Uterus (tissue), 2 donors: Measurements from ENCODE around the gene RNF186.

Experiments used
- POLR2A ChIP-seq, 2 donors: fragments of 450-650 bp; IDR thresholded peaks; one replicate each; pipeline ENCODE4 v1.6.1; 2016; ENCODE audit warnings: antibody characterized with exemption in 2 of 2, mild to moderate bottlenecking in 1 of 2, moderate library complexity in 1 of 2
- TF ChIP-seq, protein P1 (sequence below), 4 experiments: fragments of 200-600 bp in 2 of 4; fragments of 450-650 bp in 2 of 4; sonication (generic) in 2 of 4; IDR thresholded peaks; one replicate each; pipeline ENCODE4 v1.5.1; 2016 to 2019; ENCODE audit warnings: antibody characterized with exemption in 4 of 4, mild to moderate bottlenecking in 2 of 4, moderate library complexity in 1 of 4

DNA sequence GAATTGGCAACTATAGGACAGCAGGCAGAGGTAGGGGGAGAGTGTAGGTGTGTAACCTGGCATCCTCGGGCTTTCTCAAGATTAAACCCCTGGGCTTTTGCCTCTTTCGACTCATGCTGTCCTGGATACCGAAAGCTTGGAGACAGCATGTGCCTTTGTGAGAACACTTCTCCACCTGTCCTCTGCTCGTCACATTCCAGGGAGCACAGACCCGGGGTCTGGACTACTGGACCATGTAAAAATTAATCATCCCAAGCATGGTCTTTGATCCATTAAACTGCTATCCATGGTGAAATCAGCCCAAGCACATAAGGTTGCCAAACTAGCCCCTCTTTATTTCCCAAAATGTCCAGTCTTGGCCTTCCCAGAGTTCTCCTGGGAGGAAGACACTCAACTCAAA lies 9.0 kb upstream of the RNF186 start:
- TF ChIP-seq, protein P1, sequence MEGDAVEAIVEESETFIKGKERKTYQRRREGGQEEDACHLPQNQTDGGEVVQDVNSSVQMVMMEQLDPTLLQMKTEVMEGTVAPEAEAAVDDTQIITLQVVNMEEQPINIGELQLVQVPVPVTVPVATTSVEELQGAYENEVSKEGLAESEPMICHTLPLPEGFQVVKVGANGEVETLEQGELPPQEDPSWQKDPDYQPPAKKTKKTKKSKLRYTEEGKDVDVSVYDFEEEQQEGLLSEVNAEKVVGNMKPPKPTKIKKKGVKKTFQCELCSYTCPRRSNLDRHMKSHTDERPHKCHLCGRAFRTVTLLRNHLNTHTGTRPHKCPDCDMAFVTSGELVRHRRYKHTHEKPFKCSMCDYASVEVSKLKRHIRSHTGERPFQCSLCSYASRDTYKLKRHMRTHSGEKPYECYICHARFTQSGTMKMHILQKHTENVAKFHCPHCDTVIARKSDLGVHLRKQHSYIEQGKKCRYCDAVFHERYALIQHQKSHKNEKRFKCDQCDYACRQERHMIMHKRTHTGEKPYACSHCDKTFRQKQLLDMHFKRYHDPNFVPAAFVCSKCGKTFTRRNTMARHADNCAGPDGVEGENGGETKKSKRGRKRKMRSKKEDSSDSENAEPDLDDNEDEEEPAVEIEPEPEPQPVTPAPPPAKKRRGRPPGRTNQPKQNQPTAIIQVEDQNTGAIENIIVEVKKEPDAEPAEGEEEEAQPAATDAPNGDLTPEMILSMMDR (IDR thresholded peaks at IDR 0.05): no peak
- no peak for TF ChIP-seq POLR2A (IDR thresholded peaks at IDR 0.05)
